ENCODE measurements around the gene BOC.

DNA sequence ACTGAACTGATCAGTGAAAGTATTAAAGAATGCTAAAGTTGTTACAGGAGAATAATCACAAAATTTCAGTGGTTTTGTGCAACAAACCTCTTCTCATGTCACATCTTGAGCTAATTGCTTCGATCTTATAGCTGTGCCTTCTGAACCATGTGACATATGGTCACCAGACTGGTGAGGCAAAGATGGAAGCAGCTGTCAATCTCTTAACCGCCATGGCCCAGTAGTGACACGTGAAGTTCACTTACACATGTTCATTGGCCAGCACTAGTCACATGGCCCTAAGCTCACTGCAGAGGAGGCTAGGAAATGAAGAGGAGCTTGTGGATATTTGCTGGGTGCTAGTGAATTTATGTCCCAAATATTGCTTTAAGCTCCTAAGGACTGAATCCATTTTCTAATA is 32.5 kb downstream of the BOC start:
- TF ChIP-seq, protein P1, sequence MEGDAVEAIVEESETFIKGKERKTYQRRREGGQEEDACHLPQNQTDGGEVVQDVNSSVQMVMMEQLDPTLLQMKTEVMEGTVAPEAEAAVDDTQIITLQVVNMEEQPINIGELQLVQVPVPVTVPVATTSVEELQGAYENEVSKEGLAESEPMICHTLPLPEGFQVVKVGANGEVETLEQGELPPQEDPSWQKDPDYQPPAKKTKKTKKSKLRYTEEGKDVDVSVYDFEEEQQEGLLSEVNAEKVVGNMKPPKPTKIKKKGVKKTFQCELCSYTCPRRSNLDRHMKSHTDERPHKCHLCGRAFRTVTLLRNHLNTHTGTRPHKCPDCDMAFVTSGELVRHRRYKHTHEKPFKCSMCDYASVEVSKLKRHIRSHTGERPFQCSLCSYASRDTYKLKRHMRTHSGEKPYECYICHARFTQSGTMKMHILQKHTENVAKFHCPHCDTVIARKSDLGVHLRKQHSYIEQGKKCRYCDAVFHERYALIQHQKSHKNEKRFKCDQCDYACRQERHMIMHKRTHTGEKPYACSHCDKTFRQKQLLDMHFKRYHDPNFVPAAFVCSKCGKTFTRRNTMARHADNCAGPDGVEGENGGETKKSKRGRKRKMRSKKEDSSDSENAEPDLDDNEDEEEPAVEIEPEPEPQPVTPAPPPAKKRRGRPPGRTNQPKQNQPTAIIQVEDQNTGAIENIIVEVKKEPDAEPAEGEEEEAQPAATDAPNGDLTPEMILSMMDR (IDR thresholded peaks at IDR 0.05 in 4 of 5, conservative IDR thresholded peaks at IDR 0.05 in 1 of 5) = no peak
- TF ChIP-seq POLR2A (IDR thresholded peaks at IDR 0.05) = no peak
